ENCODE data around the gene RPL10.

- TF ChIP-seq EP300 (conservative IDR thresholded peaks at IDR 0.05; ENCODE audit: poor library complexity, severe bottlenecking) (no peak), CTCF (IDR thresholded peaks at IDR 0.05; ENCODE audit: poor library complexity, severe bottlenecking) (no peak), EZH2 (IDR thresholded peaks at IDR 0.05; ENCODE audit: borderline replicate concordance, insufficient read depth, low read length, poor library complexity, severe bottlenecking) (no peak), POLR2AphosphoS5 (IDR thresholded peaks at IDR 0.05) (no peak), RAD21 (conservative IDR thresholded peaks at IDR 0.05) (no peak), MXI1 (conservative IDR thresholded peaks at IDR 0.05; ENCODE audit: poor library complexity, severe bottlenecking) (no peak), REST (IDR thresholded peaks at IDR 0.05; ENCODE audit: borderline replicate concordance) (no peak), SMC3 (conservative IDR thresholded peaks at IDR 0.05; ENCODE audit: poor library complexity) (no peak)
Measured at GRCh38 chrX:154448484-154448883, 50.3 kb downstream of the RPL10 start.

All from neural cell (in vitro differentiated cells).